GM18868 (cell line): ENCODE measurements around the gene STAT5B.
"Not testable (repeated sequence)": the region's sequence is repeated elsewhere in the genome, so short reads cannot be mapped to it uniquely, and the experiment has no call there.

Experiments used
- ATAC-seq: cut with Tn5 transposase; IDR thresholded peaks from one replicate; pipeline ENCODE4 v1.9.1; 2021; ENCODE audit warnings: mild to moderate bottlenecking, moderate library complexity; ENCODE audit not compliant: unreplicated experiment

The STAT5B gene

DNA sequence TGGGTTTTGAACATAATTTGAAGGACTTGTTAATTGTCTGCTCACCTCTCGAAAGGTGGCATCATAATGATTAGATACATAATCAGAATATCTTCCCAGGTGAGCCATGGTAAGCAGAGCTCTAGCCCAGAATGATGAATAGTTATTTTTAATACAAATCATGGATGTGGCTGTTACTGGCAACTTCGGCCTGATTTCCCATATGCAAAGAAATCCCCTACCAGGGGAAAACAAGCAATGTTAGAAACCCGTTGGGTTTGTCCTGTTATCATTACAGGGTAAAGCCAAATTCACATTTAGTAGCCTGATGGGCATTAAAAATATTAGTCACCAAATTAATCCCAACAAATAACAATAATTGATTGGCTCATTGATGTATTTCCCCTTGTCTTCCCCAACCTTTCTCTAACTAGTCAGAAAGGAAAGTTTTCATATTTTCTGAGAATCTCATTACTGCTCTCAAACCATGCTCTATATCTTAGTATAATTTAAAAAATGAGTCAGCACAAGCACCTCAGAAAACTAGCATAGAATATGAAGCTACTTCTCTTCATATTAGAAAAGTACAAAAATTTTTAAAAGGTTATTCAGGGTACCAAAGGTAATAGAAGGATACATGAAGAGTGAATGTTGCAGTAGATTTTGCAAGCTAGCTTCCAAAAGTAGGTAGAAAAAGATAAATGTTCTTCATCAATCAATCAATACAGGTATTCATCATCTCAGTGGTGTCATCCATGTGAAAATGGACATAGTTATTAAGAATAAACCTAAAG is 5.0 kb downstream of the STAT5B start:
- no peak for ATAC-seq

GRCh38 chr17:42270596-42270995 is 5.6 kb downstream of the STAT5B start:
- ATAC-seq, result no peak

DNA sequence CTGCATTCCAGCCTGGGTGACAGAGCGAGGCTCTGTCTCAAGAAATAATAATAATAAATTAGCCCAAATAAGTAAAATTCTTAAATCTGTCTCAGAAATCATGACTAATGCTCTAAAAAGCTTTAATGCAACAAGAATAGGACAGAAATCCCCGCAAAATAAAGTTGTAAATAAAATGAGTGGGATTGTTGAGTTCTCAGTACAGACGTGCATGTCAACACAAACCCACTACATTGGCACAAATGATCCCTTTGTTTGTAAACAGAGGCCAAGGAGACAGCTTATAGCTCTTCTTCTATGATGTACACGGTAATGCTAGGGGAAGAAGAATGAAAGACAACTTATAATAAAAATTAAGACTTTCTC is 6.0 kb downstream of the STAT5B start:
- no peak for ATAC-seq

DNA sequence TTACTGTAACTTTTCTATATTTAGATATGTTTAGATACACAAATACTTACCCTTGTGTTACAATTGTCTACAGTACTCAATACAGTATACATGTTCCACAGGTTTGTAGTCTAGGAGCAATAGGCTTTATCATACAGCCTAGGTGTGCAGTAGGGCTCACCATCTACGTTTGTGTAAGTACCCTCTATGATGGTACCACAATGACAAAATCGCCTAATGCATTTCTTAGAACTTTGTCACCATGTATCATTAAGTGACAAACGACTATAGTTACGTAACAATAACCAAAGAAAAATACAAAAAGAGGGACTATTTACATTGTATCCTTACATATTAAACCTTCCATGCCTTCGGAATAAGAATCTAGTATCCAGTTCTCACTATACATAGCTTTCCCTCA is 8.0 kb downstream of the STAT5B start:
- no peak for ATAC-seq

DNA sequence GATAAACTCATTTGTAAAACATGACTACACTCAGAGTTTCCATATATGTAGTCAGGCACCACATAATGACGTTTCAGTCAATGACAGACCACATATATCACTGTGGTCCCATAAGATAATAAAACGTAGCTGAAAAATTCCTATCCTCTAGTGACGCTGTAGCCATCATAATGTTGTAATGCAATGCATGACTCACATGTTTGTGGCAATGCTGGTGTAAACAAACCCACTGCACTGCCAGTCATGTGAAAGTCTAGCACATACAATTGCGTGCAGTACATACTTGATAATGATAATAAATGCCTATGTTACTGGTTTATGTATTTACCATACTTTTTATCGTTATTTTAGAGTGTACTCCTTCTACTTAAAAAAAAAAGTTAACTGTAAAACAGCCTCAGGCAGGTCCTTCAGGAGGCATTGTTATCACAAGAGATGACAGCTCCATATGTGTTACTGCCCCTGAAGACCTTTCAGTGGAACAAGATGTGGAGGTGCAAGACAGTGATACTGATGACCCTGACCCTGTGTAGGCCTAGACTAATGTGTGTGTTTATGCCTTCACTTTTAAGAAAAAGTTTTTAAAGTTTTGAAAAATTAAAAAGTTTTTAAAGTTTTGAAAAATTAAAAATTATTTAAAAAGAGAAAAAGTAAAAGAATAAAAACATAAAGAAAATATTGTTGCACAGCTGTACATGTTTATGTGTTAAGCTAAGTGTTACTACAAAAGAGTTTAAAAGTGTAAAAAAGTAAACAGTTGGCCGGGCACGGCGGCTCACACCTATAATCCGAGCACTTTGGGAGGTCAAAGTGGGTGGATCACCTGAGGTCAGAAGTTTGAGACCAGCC is 9.0 kb downstream of the STAT5B start:
- no peak for ATAC-seq

DNA sequence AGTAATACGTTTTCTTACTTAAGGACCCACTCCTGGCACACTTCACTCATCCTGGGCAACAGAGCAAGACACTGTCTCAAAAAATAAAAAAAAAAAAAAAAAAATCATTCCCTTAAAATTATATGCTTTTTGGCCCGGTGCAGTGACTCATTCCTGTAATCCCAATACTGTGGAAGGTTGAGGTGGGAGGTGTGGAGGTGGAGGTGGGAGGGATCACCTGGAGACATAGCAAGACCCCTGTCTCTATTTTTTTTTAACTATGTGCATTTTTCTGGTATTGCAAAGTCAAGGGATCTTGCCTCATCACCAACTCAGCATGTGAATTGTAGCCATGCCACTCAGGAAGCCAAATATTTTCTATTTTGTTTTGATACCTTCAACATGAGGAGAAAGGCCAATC is 9.7 kb downstream of the STAT5B start:
- ATAC-seq, result no peak

DNA sequence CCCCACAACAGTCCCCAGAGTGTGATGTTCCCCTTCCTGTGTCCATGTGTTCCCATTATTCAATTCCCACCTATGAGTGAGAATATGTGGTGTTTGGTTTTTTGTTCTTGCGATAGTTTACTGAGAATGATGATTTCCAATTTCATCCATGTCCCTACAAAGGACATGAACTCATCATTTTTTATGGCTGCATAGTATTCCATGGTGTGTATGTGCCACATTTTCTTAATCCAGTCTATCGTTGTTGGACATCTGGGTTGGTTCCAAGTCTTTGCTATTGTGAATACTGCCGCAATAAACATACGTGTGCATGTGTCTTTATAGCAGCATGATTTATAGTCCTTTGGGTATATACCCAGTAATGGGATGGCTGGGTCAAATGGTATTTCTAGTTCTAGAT is 11.8 kb downstream of the STAT5B start:
- ATAC-seq, result not testable (repeated sequence)

DNA sequence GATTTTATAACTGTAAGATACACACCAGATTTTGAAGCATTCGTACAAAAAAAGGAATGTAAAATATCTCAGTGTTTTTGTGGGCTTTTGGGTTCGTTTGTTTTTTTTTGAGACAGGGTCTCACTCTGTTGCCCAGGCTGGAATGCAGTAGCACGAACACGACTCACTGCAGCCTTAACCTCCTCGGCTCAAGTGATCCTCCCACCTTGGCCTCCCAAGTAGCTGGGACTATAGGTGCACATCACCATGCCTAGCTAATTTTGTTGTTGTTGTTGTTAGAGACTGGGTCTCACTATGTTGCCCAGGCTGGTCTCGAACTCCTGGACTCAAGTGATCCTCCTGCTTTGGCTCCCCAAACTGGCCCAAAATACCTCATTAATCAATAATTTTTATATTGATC is 15.9 kb downstream of the STAT5B start:
- ATAC-seq, result no peak

GRCh38 chr17:42255445-42255844 is 20.7 kb downstream of the STAT5B start:
- no peak for ATAC-seq

- ATAC-seq, result no peak
Measured at GRCh38 chr17:42253578-42253977, 22.6 kb downstream of the STAT5B start.

- ATAC-seq, result no peak
Measured at GRCh38 chr17:42252597-42253550, 23.3 kb downstream of the STAT5B start.

- ATAC-seq, result no peak
Measured at GRCh38 chr17:42251115-42251514, 25.1 kb downstream of the STAT5B start.

DNA sequence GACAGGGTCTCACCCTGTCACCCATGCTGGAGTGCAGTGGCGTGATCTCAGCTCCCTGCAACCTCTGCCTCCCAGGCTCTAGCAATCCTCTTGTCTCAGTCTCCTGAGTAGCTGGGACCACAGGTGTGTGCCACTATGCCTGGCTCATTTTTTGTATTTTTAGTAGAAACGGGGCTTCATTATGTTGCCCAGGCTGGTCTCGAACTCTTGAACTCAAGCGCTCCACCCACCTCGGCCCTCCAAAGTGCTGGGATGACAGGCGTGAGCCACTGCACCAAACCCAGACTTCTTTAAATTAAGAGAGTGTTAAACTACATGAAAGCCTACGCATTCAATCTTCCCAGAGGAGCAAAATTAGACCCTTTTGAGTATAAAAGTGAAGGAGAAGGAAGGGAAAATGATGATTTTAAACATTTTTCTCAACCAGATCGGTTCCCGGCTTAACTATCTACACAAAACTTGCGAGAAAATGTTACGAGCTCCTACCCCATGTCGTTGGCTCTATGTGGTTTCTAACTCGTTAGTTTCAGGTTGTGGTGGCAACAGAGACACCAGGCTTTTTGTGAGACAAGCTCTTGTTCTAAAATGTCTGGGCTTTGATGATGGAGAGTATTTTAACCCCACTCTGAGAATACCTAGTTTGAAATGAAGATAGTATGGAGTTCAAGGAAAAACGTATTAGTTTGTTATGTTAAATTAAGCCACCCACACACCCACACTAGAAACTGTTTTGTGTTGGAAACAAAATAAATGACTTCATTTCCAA is 26.3 kb downstream of the STAT5B start:
- no peak for ATAC-seq

DNA sequence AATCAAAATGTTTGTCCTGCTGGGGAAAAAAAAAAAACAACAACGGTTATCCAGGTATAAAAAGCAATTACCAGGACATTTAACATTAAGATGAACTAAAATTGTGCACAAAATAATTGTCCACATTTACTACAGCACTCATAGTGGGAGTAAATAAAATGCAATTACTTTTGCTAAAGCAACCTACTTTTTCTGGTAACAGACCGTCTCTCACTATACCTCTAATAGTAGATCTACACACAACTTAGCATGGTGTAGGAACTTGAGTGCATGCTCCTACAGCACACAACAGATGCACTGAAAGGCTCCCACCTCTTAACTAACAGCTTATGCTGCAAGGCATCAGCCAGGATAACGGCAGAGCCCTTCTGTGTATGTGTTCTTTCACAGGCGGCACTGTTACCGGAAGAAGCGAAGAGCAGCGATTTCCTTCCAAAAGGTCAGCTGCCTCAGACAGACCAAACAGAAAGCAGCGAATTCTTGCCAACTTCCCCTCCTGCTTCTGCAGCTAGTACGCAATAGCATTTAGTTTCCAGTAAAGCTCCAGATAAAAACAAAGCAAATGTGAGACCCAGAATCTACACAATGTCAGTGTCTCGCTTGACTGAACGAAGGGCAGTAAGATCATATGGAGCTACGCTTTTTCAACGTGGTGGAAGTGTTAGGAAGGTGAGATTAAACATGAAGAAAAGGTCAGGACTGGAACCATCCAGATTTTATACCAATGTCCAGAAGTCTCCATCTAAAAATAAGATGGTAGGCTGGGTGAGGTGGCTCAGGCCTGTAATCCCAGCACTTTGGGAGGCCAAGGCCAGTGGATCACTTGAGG is 27.6 kb downstream of the STAT5B start:
- ATAC-seq, result peak; percentile 72

- no peak for ATAC-seq
Measured at GRCh38 chr17:42247734-42248133, 28.5 kb downstream of the STAT5B start.

GRCh38 chr17:42246515-42246914 is 29.7 kb downstream of the STAT5B start:
- no peak for ATAC-seq

DNA sequence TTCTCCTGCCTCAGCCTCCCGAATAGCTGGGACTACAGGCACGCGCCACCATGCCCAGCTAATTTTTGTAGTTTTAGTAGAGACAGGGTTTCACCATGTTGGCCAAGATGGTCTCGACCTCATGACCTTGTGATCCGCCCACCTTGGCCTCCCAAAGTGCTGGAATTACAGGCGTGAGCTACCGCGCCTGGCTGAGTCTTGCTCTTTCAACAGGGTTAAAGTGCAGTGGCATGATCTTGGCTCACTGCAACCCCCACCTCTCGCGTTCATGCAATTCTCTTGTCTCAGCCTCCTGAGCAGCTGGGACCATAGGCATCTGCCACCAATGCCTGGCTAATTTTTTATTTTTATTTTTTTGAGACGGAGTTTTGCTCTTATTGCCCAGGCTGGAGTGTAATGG is 31.0 kb downstream of the STAT5B start:
- not testable (repeated sequence) for ATAC-seq

DNA sequence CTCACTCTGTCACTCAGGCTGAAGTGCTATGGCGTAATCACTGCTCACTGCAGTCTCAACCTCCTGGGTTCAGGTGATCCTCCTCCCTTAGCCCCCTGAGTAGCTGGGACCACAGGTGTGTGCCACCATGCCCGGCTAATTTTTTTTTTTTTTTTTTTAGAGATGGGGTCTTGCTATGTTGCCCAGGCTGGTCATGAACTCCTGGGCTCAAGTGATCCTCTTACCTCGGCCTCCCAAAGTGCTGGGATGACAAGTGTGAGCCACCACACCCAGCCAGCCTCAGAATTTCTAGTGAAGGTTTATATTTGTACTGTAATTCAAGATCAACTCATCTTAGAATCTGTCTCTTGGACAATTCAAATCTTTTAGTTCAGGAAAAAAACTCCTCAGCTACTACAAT is 32.1 kb downstream of the STAT5B start:
- not testable (repeated sequence) for ATAC-seq

DNA sequence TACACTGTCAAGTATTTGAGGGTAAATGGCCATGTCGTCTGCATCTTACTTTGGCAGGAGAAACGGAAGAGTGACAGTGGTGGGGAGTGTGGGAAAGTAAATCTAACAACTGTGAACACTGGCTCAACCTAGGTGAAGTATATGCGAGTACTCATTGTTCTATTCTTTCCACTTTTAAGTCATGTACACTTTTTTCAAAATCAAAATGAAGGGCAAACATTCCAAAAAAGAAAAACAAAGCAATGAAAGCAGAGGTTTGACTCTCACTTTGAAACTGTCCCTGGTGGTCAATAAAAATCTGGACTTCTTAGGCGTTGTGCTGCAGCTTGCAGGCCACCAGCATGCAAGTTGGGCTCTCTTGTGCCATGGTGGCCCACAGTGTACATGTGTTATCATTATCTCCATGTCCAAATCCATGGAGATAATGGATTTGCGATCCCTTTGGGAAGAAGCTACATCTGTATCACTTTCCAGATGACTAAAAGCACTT is 32.7 kb downstream of the STAT5B start:
- ATAC-seq, result no peak
